T1000 (cell line): ENCODE data around the gene DTL.
"Not testable (repeated sequence)": the region's sequence is repeated elsewhere in the genome, so short reads cannot be mapped to it uniquely, and the experiment has no call there.

Source experiments
- DNase-seq: peaks from one replicate; lab custom pipeline; 2025; ENCODE audit warnings: mixed read lengths; lab: John Stamatoyannopoulos, UW

Gene DTL

GRCh38 chr1:212035123-212035834, at the start of gene DTL, which contains the start of gene INTS7:
Gene DTL, plus strand, starts transcription at chr1:212035748. Its CDS starts 143 bp downstream, at chr1:212035891.
Gene INTS7, minus strand, starts transcription at chr1:212035557. Its CDS starts 120 bp downstream, at chr1:212035437.
- peak; percentile 98 for DNase-seq

GRCh38 chr1:211986628-211987254, 48.8 kb upstream of the DTL start:
- no peak for DNase-seq

GRCh38 chr1:211991695-211992094, 43.9 kb upstream of the DTL start:
- DNase-seq, result no peak

GRCh38 chr1:211997426-211997825, 38.1 kb upstream of the DTL start:
- DNase-seq, result not testable (repeated sequence)

GRCh38 chr1:212002536-212002935, 33.0 kb upstream of the DTL start:
- DNase-seq, result no peak

GRCh38 chr1:212004895-212005608, 30.5 kb upstream of the DTL start:
- DNase-seq, result no peak

- no peak for DNase-seq
Measured at GRCh38 chr1:212007178-212007577, 28.4 kb upstream of the DTL start.

- DNase-seq, result no peak
Measured at GRCh38 chr1:212007886-212008285, 27.7 kb upstream of the DTL start.

GRCh38 chr1:212009561-212009960, 26.0 kb upstream of the DTL start:
- DNase-seq, result no peak

- DNase-seq, result no peak
Measured at GRCh38 chr1:212010004-212010403, 25.5 kb upstream of the DTL start.

GRCh38 chr1:212012034-212012740, 23.4 kb upstream of the DTL start:
- peak; percentile 42 for DNase-seq

- DNase-seq, result no peak
Measured at GRCh38 chr1:212013672-212014071, 21.9 kb upstream of the DTL start.

- DNase-seq, result no peak
Measured at GRCh38 chr1:212020975-212021374, 14.6 kb upstream of the DTL start.

GRCh38 chr1:212021563-212021962, 14.0 kb upstream of the DTL start:
- no peak for DNase-seq

- DNase-seq, result not testable (repeated sequence)
Measured at GRCh38 chr1:212022908-212023307, 12.6 kb upstream of the DTL start.

- DNase-seq, result no peak
Measured at GRCh38 chr1:212024469-212025149, 10.9 kb upstream of the DTL start.

GRCh38 chr1:212027727-212028126, 7.8 kb upstream of the DTL start:
- DNase-seq, result not testable (repeated sequence)

GRCh38 chr1:212030936-212031528, 4.5 kb upstream of the DTL start:
- DNase-seq, result peak; percentile 43

- DNase-seq, result no peak
Measured at GRCh38 chr1:212034516-212035122, 929 bp upstream of the DTL start.

- DNase-seq, result no peak
Measured at GRCh38 chr1:212035835-212036605, 472 bp downstream of the DTL start.
